ENCODE measurements around the gene IGSF9.

IGSF9 gene

DNA sequence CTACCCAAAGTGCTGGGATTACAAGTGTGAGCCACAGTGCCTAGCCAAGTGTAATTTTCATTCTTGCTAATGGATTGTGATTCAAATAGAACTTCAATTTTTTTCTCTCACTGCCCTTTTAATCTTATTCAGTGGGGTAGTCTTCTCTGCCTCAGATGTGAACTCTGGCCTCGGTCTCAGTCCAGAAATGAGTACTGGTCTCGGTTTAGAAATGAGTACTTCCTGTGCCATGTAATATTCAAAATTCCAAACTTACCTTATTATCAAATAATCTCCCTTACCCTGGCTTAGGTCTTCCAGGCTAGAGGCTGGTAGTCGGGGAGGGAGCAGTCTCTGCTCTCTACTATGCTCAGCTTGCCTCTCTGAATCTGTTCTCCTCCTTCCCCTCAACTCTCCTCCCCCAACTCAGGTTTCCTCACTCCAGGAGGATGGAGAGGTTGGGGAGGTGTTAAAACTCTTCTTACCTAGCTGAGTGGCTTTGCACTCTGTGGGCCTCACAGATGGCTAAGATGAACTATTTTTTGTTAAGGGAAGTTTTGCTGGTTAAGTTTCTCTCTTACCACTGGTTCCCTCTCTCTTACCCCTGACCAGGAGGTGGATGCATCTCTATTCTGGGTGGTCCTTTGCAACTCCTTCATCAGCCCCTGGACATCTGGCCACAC, 13.4 kb upstream of the IGSF9 start:
- H3K4me3 ChIP-seq (replicated peaks; ENCODE audit: low read depth, low read length): no peak overlapping the region
- no peak for TF ChIP-seq CTCF (IDR thresholded peaks at IDR 0.05; ENCODE audit: low read length, missing control alignments)
- DNase-seq (ENCODE audit: low read depth): no peak

GRCh38 chr1:159957824-159958268, 12.4 kb upstream of the IGSF9 start:
- H3K4me3 ChIP-seq (replicated peaks; ENCODE audit: low read depth, low read length): no peak overlapping the region
- TF ChIP-seq CTCF (IDR thresholded peaks at IDR 0.05; ENCODE audit: low read length, missing control alignments): no peak
- DNase-seq (ENCODE audit: low read depth): no peak

GRCh38 chr1:159955456-159955855, 10.0 kb upstream of the IGSF9 start:
- no peak for TF ChIP-seq CTCF (IDR thresholded peaks at IDR 0.05; ENCODE audit: low read length, missing control alignments)
- DNase-seq (ENCODE audit: low read depth): no peak
- H3K4me3 ChIP-seq (replicated peaks; ENCODE audit: low read depth, low read length): no peak overlapping the region

- no peak within 1 kb of the TSS for H3K4me3 ChIP-seq (replicated peaks; ENCODE audit: low read depth, low read length)
- peak; percentile 48 for DNase-seq (ENCODE audit: low read depth)
- TF ChIP-seq CTCF (IDR thresholded peaks at IDR 0.05; ENCODE audit: low read length, missing control alignments): no peak
Measured at GRCh38 chr1:159953536-159954515, 8.4 kb upstream of the IGSF9 start, which contains the start of gene SLAMF9. SLAMF9 (minus strand) TSS chr1:159954237; CDS start chr1:159954137, 100 bp downstream.

GRCh38 chr1:159952932-159953331, 7.5 kb upstream of the IGSF9 start:
- H3K4me3 ChIP-seq (replicated peaks; ENCODE audit: low read depth, low read length): no peak overlapping the region
- TF ChIP-seq CTCF (IDR thresholded peaks at IDR 0.05; ENCODE audit: low read length, missing control alignments): no peak
- DNase-seq (ENCODE audit: low read depth): no peak

DNA sequence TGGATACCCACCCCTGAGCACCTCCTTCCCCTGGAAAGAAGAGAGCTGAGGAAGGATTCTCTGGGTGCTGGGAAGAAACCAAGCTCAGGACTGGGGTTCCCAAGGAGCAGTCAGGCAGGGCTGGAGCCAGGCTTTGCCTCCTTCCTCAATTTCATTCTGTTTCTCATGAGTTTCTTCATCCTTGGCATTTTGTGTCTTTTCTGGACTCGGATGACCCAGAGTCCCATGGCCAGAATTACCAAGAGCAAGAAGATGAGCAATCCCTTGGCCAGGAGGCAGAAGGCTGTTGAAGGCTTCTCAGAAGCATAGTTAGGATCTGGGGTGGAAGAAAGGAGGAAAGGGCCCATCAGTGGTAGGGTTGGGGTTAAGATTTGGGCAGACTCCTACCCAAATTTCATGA, 6.1 kb upstream of the IGSF9 start:
- H3K4me3 ChIP-seq (replicated peaks; ENCODE audit: low read depth, low read length): no peak overlapping the region
- no peak for DNase-seq (ENCODE audit: low read depth)
- no peak for TF ChIP-seq CTCF (IDR thresholded peaks at IDR 0.05; ENCODE audit: low read length, missing control alignments)
